Measurements from ENCODE around the gene BTN2A1. TPM values are rescaled to one million over a fixed set of nuclear protein-coding genes. Genes with fewer than 3 reads are reported as not detected.

The BTN2A1 gene
- total and polyA plus RNA-seq, 2 of the 13 experiments (the other 11 are each of a cell fraction or from before 2014, with no cell fraction given): 16.4 to 30.4 TPM

DNA sequence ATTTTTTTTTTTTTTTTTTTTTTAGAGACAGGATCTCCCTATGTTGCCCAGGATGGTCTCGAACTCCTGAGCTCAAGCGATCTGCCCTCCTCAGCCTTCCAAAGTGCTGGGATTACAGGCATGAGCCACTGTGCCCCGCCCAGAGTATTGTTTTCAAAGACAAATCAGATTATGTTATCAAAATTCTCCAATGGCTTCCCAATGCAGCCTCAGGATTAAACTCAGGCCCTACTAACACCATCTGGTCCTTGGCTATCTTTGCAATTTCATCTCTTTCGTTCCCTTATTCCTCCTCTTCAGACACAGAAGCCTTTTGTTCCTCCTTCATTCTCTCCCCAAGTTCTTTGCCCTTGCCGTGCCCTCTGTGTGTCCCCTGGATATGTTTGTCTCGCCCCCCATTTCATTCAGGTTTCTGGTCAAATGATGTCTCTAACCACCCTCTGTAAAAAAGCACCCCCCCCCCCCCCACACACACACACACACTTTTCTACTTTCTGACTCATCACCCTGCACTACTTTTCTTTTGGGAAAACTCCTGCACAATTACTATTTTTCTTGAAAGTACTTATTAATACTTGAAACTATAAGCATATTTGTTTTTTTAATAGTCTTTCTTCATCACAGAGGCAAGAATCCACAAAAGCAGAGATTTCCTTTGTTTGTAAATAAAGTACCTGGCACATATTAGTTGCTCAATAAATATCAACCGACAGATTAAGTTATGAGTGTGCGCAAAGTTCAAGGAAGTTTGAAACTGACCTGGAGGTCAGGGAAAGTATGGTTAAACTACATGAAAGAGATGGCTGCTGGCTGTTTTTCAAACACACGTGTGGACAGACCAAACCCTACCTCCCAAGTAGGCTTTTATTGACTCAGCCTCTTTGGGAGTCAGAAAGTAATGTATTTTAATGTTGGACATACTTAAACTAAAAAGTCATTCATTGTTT is 59.0 kb downstream of the BTN2A1 start (continued):
- TF ChIP-seq TRIM22 (IDR thresholded peaks at IDR 0.05) (no peak), ZNF543 (CRISPR knock-in tag; IDR thresholded peaks at IDR 0.05) (no peak), FOXK2 (IDR thresholded peaks at IDR 0.05) (no peak), SOX6 (IDR thresholded peaks at IDR 0.05) (no peak), SOX6 (CRISPR knock-in tag; IDR thresholded peaks at IDR 0.05) (peak; percentile 69), THAP8 (CRISPR knock-in tag; IDR thresholded peaks at IDR 0.05; ENCODE audit: borderline replicate concordance) (no peak), ZNF710 (CRISPR knock-in tag; IDR thresholded peaks at IDR 0.05; ENCODE audit: borderline replicate concordance) (no peak), KLF6 (CRISPR knock-in tag; IDR thresholded peaks at IDR 0.05) (no peak), ATRX (CRISPR knock-in tag; IDR thresholded peaks at IDR 0.05; ENCODE audit: borderline replicate concordance) (no peak), ERF (CRISPR knock-in tag; IDR thresholded peaks at IDR 0.05) (no peak), ZNF180 (CRISPR knock-in tag; IDR thresholded peaks at IDR 0.05; ENCODE audit: borderline replicate concordance, low read depth) (no peak)
- TF ChIP-seq, protein P1, sequence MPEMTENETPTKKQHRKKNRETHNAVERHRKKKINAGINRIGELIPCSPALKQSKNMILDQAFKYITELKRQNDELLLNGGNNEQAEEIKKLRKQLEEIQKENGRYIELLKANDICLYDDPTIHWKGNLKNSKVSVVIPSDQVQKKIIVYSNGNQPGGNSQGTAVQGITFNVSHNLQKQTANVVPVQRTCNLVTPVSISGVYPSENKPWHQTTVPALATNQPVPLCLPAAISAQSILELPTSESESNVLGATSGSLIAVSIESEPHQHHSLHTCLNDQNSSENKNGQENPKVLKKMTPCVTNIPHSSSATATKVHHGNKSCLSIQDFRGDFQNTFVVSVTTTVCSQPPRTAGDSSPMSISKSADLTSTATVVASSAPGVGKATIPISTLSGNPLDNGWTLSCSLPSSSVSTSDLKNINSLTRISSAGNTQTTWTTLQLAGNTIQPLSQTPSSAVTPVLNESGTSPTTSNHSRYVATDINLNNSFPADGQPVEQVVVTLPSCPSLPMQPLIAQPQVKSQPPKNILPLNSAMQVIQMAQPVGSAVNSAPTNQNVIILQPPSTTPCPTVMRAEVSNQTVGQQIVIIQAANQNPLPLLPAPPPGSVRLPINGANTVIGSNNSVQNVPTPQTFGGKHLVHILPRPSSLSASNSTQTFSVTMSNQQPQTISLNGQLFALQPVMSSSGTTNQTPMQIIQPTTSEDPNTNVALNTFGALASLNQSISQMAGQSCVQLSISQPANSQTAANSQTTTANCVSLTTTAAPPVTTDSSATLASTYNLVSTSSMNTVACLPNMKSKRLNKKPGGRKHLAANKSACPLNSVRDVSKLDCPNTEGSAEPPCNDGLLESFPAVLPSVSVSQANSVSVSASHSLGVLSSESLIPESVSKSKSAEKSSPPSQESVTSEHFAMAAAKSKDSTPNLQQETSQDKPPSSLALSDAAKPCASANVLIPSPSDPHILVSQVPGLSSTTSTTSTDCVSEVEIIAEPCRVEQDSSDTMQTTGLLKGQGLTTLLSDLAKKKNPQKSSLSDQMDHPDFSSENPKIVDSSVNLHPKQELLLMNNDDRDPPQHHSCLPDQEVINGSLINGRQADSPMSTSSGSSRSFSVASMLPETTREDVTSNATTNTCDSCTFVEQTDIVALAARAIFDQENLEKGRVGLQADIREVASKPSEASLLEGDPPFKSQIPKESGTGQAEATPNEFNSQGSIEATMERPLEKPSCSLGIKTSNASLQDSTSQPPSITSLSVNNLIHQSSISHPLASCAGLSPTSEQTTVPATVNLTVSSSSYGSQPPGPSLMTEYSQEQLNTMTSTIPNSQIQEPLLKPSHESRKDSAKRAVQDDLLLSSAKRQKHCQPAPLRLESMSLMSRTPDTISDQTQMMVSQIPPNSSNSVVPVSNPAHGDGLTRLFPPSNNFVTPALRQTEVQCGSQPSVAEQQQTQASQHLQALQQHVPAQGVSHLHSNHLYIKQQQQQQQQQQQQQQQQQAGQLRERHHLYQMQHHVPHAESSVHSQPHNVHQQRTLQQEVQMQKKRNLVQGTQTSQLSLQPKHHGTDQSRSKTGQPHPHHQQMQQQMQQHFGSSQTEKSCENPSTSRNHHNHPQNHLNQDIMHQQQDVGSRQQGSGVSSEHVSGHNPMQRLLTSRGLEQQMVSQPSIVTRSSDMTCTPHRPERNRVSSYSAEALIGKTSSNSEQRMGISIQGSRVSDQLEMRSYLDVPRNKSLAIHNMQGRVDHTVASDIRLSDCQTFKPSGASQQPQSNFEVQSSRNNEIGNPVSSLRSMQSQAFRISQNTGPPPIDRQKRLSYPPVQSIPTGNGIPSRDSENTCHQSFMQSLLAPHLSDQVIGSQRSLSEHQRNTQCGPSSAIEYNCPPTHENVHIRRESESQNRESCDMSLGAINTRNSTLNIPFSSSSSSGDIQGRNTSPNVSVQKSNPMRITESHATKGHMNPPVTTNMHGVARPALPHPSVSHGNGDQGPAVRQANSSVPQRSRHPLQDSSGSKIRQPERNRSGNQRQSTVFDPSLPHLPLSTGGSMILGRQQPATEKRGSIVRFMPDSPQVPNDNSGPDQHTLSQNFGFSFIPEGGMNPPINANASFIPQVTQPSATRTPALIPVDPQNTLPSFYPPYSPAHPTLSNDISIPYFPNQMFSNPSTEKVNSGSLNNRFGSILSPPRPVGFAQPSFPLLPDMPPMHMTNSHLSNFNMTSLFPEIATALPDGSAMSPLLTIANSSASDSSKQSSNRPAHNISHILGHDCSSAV (CRISPR knock-in tag; IDR thresholded peaks at IDR 0.05; ENCODE audit: borderline replicate concordance): no peak
- TF ChIP-seq, protein P2, sequence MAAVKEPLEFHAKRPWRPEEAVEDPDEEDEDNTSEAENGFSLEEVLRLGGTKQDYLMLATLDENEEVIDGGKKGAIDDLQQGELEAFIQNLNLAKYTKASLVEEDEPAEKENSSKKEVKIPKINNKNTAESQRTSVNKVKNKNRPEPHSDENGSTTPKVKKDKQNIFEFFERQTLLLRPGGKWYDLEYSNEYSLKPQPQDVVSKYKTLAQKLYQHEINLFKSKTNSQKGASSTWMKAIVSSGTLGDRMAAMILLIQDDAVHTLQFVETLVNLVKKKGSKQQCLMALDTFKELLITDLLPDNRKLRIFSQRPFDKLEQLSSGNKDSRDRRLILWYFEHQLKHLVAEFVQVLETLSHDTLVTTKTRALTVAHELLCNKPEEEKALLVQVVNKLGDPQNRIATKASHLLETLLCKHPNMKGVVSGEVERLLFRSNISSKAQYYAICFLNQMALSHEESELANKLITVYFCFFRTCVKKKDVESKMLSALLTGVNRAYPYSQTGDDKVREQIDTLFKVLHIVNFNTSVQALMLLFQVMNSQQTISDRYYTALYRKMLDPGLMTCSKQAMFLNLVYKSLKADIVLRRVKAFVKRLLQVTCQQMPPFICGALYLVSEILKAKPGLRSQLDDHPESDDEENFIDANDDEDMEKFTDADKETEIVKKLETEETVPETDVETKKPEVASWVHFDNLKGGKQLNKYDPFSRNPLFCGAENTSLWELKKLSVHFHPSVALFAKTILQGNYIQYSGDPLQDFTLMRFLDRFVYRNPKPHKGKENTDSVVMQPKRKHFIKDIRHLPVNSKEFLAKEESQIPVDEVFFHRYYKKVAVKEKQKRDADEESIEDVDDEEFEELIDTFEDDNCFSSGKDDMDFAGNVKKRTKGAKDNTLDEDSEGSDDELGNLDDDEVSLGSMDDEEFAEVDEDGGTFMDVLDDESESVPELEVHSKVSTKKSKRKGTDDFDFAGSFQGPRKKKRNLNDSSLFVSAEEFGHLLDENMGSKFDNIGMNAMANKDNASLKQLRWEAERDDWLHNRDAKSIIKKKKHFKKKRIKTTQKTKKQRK (IDR thresholded peaks at IDR 0.05; ENCODE audit: low read length): no peak
